CD4-positive, alpha-beta T cell treated with Interleukin-1 beta for 1 hour (primary cell): ENCODE measurements around the gene CDK7.

Source experiments
- DNase-seq, 2 donors: peaks; one replicate each; pipeline ENCODE4 v3.0.0-alpha.2; 2020 to 2022

CDK7 gene

DNA sequence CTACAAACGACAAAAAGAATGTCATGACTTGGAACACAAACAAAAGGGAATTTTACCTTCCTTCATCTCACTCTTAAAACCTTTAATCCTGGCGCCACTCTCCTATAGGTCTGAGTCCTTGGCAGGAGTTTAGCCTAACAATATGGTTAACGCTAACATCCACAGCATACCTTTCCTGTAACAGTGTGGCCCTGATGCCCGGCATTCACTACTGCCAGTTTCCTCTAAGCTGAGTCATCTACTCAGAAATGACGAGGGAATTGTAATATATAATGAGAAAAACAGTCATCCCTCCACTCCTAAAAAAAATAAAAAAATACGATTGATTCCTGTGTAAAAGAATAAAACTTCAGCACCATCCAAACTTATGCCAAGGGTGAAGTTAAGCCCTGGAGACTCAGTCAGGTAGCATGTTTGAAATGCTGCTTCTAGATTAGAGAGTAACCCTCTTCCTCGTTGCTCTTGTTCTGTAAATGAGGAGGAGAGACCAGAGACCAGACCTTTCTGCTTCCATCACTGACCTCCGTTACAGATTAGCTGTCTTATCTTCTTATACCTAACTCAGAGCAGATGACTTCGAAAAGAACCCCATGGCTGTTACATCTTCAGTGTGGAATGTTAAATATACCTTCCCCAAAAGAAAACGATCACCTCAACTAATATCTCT, 60.5 kb downstream of the CDK7 start:
- DNase-seq, result no peak

DNA sequence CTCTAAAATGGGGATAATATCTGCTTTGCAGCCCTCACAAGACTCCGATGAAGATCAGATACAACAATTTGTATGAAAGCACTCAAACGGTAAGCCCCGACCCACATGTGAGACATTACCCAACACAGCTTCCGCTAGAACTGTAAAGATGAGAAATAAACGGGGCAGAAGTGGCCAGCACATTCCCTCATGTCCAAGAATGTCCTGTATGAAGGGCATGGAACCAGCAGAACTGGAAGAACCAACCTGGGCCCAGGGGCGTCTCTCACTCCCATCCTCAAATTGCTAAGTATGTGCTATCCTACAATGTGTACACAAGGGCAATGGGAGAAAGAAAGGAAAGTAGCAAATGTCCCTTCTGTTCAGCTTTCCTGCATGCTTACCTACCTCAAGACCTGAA, 64.9 kb downstream of the CDK7 start:
- DNase-seq, result no peak

DNA sequence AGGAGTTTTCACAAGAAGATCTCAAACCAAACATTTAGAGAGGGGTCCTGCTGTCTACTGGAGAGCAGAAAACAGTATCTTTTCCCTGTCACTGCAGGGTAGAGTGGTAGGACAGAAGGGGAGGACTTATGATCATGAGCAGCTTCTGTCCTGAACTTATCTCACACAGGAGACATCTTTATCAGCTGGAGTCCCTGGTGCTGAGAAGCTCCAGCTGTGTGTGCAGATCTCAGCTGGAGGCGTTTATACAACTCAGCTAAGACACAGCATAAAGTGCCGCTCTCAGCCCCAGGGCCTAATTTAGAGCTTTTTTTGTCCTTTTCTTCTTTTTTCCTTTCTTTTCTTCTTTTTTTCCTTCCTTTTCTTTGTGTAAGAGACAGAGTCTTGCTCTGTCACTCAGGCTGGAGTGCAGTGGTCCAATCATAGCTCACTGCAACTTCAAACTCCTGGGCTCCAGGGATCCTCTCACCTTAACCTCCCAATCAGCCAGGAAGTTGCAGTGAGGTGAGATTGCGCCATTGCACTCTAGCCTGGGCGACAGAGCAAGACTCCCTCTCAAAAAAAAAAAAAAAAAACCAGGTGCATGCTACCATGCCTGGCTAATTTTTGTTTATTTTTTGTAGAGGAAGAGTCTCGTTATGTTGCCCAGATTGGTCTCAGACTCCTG, 66.0 kb downstream of the CDK7 start:
- no peak for DNase-seq

DNA sequence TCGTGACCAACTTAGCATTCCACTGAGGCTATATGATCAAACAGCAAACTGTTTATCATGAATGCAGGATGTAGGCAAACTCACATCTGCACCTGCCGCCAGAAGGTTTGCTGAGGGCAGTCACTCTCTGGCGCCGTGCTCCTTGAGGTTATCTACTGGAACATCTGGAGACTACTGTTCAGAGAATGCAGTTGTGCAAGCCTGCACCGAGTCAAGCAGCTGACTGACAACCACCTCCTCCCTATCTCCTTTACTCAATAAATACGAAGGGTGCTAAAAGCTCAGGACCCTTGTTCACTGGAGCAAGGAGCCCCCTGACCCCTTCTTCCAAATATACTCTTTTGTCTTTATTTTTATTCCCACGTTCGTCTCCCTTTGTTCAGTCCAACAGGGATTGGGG, 70.8 kb downstream of the CDK7 start:
- no peak for DNase-seq

DNA sequence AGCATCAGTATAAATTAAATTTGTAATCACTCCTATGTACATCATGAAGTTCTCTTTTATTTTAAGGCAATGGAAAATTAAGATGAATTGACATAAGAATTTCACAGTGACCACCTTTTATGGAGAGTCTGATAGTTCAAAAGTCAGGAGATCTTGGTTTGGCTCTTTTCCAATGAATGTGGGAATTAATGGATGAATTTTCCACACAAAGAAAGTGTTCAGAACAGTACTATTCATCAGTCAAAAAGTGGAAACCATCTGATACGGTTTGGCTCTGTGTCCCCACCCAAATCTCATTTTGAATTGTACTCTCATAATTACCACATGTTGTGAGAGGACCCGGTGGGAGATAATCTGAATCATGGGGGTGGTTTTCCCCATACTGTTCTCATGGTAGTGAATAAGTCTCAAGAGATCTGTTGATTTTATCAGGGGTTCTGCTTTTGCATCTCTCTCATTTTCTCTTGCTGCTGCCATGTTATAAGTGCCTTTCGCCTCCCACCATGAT, 73.4 kb downstream of the CDK7 start:
- DNase-seq, result no peak

DNA sequence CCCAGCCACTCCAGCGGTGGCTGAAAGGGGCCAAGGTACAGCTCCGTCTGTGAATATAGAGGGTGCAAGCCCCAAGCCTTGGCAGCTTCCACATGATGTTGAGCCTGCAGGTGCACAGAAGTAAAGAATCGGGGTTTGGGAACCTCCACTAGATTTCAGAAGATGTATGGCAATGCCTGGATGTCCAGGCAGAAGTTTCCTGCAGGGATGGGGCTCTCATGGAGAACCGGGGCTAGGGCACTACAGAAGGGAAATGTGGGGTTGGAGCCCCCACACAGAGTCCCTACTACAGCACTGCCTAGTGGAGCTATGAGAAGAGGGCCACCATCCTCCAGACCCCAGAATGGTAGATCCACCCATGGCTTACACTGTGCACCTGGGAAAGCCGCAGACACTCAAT, 74.7 kb downstream of the CDK7 start:
- DNase-seq, result no peak

DNA sequence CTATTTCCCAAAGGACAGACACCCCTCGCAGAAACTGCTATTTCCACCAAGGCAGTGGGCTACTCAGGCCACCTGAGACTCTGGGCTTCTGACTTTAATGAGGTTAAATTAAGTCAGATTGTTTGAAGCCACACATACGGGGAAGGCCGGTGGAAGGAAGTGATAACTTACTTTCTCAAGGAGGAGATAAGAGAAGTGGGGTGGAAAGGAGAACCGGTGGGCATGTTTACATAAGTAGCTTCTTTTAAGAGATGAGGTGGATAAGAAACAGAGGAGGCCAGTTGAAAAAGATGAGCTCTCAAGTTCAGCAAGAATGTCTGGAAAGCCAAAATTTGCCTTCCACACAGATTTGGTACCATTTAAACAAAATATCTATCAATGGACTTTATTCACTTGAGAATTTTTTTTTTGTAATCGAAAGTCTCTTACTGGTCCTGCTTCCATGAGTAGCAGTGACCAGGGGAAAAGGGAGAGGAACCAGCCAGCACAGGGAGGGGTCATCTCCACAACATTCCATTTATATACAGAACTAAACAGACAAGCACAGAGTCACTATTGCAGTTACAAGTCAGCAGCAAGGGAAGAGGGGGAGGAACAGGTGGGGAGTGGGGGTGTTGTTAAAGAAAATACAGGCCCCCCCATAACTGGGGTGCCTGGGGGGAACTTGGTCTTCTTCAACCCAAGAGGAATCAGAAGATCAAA, 77.9 kb downstream of the CDK7 start:
- no peak for DNase-seq

DNA sequence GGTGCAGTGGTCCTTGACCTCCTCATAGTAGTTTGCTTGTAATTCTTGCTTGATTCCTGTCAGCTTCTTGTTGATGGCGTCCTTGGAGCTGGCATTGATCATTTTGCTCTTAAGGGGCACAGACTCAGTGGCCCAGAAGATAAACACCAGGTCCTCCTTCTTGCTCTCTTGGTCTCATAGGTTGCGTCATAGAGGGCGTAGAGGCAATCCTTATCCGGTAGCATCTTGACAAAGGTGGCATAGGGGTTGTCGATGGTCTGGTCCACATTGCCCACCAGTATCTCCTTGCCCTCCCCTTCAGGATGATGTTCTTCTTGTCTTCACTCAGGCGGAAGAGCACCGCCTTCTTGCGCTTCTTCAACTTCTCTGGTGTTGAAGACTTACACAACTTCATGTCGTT, 78.7 kb downstream of the CDK7 start:
- DNase-seq, result no peak

DNA sequence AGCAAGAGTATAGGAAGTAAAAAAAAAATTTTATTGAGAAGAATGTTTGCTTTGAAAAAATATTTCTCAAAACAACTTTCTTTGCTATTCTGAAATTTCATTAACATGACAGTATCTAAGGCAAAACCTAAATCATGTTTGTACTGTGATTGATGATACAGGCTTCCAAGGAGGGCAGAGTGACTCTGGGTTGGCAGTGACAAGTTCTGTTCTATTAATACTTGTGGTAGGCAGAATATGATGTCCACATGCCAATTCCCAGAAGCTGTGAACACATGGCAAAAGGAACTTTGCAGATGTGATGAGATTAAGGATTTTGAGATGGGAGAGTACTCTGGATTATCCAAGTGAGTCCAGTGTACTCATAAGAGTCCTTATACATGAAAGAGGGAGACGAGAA, 81.3 kb downstream of the CDK7 start:
- no peak for DNase-seq

DNA sequence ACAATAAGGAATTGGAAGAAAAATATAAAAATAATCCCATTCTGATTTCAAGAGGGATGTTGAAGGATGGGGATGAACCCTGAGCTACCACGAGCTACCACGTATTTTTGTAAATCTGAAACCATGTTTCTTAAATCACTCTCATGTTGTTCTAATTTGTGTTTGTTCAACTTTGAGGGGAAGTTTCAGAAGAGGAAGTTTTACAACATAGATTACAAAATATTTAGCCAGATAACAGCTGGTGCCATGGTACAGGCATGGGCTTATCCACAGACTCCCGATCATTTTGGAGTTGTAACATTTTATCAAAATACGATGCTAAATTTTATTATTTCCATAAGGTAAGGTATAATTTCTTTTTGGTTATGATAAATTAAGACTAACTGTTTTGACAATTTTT, 82.7 kb downstream of the CDK7 start:
- DNase-seq, result no peak

DNA sequence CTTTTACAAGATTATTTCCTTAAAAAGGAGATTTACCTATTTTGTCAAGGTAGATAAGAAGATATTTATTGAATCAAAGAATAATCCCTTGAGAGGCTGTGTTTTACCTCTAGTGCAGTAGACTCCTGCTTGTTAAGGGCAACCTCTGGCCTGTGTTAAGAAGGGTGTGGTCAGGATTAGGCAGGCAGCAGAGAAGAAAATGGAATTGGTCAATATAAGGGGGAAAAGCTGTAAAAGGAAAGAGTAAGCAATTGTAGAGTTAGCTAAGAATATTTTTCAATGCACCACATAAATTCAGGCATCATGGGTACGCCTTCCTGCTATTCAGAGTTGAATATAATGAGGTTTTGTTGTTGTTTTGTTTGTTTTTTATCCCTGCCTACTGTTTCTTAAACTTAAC, 91.7 kb downstream of the CDK7 start:
- no peak for DNase-seq
